Measurements from ENCODE around the gene SLC35E2B. TPM values are rescaled to one million over a fixed set of nuclear protein-coding genes. Genes with fewer than 3 reads are reported as not detected.

Gene SLC35E2B
- 10.6 to 14.2 TPM (median 12.7 TPM) in 5 replicates for total RNA-seq (2022; extraction: Qiagen RNA extraction; ENCODE audit: low read depth)

DNA sequence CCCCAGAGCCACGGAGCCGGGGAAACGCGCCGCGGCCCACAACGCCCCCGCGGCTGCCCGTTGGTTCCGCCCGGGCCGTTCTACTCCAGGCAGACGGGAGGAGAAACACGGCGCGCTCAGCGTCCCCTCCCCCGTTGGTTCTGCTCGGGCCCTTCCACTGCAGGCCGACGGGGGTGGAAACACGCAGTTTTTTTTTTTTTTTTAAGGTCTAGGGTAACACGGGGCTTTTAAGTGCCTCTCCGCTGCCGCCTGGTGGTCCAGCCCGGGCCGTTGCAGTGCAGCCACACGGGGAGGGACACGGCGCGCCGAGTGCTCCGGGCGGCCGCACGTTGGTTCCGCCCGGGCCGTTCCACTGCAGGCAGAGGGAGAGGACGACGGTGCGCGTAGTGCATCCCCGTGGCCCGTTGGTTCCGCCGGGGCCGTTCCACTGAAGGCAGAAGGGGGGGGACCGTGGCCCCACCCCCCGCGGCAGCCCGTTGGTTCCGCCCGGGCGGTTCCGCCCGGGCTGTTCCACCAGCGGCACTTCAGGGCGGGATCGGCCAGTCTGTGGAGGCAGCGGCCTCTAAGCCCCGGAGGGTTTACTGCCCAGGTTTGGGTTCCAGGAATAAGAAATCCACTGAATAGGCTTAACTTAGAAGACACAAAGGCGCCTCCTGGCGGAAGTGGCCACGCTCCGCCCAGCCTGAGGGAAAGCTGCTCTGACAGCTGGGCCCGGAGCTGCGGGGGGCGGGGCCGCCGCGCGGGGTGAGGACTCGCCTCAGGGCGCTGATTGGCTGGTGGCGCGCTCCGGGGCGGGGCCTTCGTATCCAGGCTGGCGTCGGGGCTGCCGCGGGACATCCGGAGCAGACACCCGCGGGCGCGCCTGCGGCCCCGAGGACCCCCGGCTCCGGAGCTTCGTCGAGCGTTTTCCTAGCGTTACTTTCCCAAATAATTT, at the start of gene SLC35E2B:
SLC35E2B (minus strand) TSS at position 82 of the 934 bp plus-strand sequence. CDS start 16,096 bp downstream, outside the sequence.

DNA sequence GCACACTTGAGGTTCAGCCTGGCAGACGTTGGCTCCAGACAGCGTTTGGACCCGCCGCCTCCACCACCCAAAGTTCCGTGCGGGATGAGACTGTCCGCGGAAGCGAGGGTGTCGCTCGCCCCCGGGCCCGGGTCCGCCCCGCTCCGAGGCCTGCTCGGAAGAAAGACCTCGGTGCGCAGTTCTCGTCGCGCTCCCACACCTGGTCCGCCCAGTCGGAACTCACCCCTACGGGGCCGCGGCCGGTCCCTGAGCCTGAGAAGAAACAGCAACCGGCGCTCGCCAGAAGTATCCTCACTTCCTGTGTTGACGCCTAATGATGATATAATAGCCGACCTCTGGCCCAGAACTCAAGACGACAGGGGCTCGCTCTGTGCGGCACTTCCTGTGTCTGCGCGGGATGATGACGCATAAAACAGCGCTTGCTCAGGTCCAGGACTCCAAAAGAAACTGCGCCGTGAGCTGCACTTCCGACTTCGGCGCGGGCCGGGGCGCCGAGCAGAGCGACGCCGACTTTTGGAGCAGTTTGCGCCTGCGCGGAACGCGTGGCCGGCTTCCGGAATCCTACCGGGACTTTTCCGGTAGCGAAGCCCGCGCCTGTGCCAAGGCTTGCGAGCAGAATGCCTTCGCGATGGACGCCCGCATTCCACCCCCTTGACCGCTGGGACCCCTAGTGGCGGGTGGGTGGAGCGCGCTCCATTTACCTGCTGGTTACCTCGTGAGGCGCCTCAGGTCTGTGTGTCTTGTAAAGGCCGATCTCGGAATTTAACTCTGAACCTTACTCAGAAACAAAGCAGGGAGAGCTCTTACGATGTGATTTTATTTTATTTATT, 31.7 kb upstream of the SLC35E2B start, which contains the start of gene CDK11A:
CDK11A (minus strand) TSS at position 323 of the 830 bp plus-strand sequence. CDS start 1,539 bp downstream, outside the sequence.

DNA sequence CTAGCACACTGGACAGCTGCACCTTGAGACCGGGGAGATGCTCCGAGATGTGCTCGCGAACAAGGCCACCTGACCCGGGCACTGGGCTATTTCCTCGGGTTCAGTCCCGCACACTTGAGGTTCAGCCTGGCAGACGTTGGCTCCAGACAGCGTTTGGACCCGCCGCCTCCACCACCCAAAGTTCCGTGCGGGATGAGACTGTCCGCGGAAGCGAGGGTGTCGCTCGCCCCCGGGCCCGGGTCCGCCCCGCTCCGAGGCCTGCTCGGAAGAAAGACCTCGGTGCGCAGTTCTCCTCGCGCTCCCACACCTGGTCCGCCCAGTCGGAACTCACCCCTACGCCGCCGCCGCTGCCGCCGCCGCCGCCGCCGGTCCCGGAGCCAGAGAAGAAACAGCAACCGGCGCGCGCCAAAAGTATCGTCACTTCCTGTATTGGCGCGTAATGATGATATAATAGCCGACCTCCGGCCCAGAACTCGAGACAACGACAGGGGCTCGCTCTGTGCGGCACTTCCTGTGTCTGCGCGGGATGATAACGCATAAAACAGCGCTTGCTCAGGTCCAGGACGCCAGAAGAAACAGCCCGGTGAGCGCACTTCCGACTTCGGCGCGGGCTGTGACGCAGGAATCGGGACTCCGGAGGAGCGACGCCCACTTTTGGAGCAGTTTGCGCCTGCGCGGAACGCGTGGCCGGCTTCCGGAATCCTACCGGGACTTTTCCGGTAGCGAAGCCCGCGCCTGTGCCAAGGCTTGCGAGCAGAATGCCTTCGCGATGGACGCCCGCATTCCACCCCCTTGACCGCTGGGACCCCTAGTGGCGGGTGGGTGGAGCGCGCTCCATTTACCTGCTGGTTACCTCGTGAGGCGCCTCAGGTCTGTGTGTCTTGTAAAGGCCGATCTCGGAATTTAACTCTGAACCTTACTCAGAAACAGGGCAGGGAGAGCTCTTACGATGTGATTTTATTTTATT, 33.7 kb downstream of the SLC35E2B start, which contains the start of gene CDK11B:
CDK11B (minus strand) TSS at position 422 of the 967 bp plus-strand sequence. CDS start 1,519 bp downstream, outside the sequence.

DNA sequence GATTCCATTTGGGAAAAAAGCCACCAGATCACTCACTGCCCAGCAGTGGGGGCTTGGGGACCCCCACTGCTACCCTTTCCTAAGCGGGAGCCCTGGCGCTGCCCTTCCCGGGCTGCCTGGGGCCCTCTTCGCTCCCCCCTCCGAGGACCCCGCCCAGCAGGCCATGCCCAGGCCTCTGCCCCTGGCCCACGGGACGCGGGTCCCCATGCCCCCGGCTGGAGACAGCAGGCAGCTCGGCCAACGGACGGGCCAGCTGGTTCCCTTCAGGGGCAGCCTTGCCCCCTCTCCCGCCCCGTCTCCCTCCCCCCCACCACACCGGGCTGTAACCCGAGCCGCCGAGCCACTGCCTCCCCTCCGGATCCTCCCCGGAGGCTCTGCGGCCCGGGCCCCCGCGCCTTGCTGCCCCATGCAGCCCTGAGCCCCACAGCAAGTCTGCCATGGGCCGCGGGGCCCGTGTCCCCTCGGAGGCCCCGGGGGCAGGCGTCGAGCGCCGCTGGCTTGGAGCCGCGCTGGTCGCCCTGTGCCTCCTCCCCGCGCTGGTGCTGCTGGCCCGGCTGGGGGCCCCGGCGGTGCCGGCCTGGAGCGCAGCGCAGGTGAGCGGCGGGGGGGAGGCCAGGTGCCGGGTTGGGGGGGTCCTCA, 60.7 kb downstream of the SLC35E2B start, which contains the start of gene MMP23B:
MMP23B (plus strand) TSS at position 392 of the 639 bp plus-strand sequence; CDS start at position 438, 46 bp downstream.

DNA sequence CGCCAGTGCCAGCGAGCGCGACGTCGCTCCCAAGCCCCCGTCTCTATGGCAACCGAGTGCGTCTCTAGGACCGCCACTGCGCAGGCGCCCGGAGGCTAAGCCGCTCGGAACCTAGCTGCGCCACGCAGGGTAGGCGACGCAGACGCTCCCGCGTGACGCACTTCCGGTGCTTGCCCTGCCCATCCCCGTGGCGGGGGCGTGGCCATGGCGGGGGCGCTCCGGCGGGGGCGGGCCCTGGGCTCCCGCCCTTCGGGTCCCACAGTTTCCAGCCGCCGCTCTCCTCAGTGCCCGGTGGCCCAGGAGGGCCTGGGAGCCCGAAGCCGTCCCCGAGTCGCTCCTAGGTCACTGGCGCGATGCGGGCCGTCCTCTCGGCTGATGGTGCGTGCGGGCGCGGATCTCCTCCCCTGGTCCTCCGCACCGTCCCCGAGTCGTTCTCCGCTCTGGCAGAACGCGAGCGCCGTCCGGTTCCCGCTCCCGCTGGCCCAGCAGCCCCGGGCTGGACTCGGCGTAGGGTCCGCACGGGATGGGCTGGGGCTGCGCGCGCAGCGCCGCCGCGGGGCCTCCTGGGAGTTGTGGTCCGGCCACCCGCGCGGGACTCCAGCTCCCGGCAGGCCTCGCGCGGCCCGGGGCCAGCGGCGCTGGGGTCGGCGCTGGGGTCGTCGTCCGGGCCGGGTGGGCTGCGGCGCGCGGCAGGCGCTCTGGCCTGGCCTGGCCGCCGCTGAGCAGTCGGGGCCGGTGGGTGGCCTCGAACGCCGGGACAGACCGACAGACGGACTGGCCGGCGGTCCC, 77.1 kb downstream of the SLC35E2B start, which contains the start of gene MIB2:
MIB2 (plus strand) TSS at position 245 of the 789 bp plus-strand sequence. CDS start 7,953 bp downstream, outside the sequence.

Other genes with a start within 250 kb of the SLC35E2B start
- gene ATAD3C, start 243.1 kb downstream of the SLC35E2B start, total RNA-seq (2022; extraction: Qiagen RNA extraction; ENCODE audit: low read depth): not detected in 5 replicates
- 1.5 to 3.4 TPM (median 3.0 TPM) in 5 replicates for gene ATAD3B, start 221.0 kb downstream of the SLC35E2B start, total RNA-seq (2022; extraction: Qiagen RNA extraction; ENCODE audit: low read depth)
- 32.6 to 40.2 TPM (median 37.8 TPM) in 5 replicates for gene ATAD3A, start 180.6 kb downstream of the SLC35E2B start, total RNA-seq (2022; extraction: Qiagen RNA extraction; ENCODE audit: low read depth)
- 0.18 to 0.92 TPM (median 0.66 TPM) in 5 replicates for gene TMEM240, start 152.2 kb downstream of the SLC35E2B start, total RNA-seq (2022; extraction: Qiagen RNA extraction; ENCODE audit: low read depth)
- 88.5 to 113 TPM (median 109 TPM) in 5 replicates for gene SSU72, start 117.9 kb downstream of the SLC35E2B start, total RNA-seq (2022; extraction: Qiagen RNA extraction; ENCODE audit: low read depth)
- gene FNDC10, start 92.7 kb downstream of the SLC35E2B start, total RNA-seq (2022; extraction: Qiagen RNA extraction; ENCODE audit: low read depth): 4.7 to 8.5 TPM (median 8.1 TPM) in 5 replicates
- 10.8 to 20.0 TPM (median 18.9 TPM) in 5 replicates for gene MIB2, start 77.3 kb downstream of the SLC35E2B start, total RNA-seq (2022; extraction: Qiagen RNA extraction; ENCODE audit: low read depth)
- gene MMP23B, start 60.6 kb downstream of the SLC35E2B start, total RNA-seq (2022; extraction: Qiagen RNA extraction; ENCODE audit: low read depth): 0.62 to 1.1 TPM (median 1.0 TPM) in 4 of 5 replicates, not detected in the other
- 25.2 to 27.7 TPM (median 26.6 TPM) in 5 replicates for gene CDK11B, start 33.8 kb downstream of the SLC35E2B start, total RNA-seq (2022; extraction: Qiagen RNA extraction; ENCODE audit: low read depth)
- 20.8 to 28.6 TPM (median 24.9 TPM) in 5 replicates for gene CDK11A, start 31.6 kb upstream of the SLC35E2B start, total RNA-seq (2022; extraction: Qiagen RNA extraction; ENCODE audit: low read depth)
- gene NADK, start 85.7 kb upstream of the SLC35E2B start, total RNA-seq (2022; extraction: Qiagen RNA extraction; ENCODE audit: low read depth): 33.0 to 39.7 TPM (median 34.1 TPM) in 5 replicates
- 175 to 210 TPM (median 192 TPM) in 5 replicates for gene GNB1, start 198.3 kb upstream of the SLC35E2B start, total RNA-seq (2022; extraction: Qiagen RNA extraction; ENCODE audit: low read depth)
- gene CALML6, start 222.5 kb upstream of the SLC35E2B start, total RNA-seq (2022; extraction: Qiagen RNA extraction; ENCODE audit: low read depth): 0.09 to 0.40 TPM (median 0.29 TPM) in 4 of 5 replicates, not detected in the other
- gene TMEM52, start 226.5 kb upstream of the SLC35E2B start, total RNA-seq (2022; extraction: Qiagen RNA extraction; ENCODE audit: low read depth): 0.36 to 1.5 TPM (median 0.83 TPM) in 5 replicates

Measured in A549 treated with CpdA at 1 μM for 4 hours (cell line).